Loucy (cell line): Measurements from ENCODE around the gene SMIM3.

ENCODE experiments used
- CTCF ChIP-seq: fragments of 200-600 bp; sonication (generic); conservative IDR thresholded peaks from 2 replicates; pipeline ENCODE4 v1.5.1; 2014; ENCODE audit warnings: mild to moderate bottlenecking, antibody characterized with exemption, low read length
- EZH2phosphoT487 ChIP-seq: fragments of 200-600 bp; IDR thresholded peaks from 2 replicates; pipeline ENCODE4 v1.6.1; 2018; ENCODE audit warnings: antibody characterized with exemption, mild to moderate bottlenecking, moderate library complexity, borderline replicate concordance

DNA sequence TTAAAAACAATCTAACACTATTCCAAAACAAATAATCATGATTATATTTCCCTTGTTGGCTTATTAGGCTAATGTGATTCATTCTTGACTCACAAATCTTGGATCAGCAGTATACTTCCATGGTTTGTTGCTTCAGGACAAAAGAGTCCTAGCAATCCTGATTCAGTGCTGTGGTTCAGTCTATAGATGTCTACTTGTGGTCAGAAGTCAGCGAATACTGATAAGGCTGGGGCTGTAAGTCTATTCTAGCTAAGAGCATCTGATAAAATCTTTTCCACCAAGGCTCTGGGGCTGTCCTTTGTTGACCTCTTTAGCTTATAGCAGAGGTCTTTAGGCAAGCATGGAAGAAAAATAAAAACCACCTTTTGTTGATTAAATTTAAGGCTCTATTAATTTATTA lies 4.4 kb upstream of the SMIM3 start:
- no peak for TF ChIP-seq CTCF
- no peak for TF ChIP-seq EZH2phosphoT487
